MM.1S (cell line): ENCODE results near the gene CCDC178.

ENCODE experiments used
- DNase-seq: peaks from one replicate; pipeline ENCODE4 v3.0.0-alpha.2; 2015
- H2AFZ ChIP-seq: fragments of 300-600 bp; sonication (generic); 2 replicates; pipeline ENCODE4 v1.6.0; 2016; ENCODE audit warnings: antibody characterized with exemption, low read length
- H3F3A ChIP-seq: fragments of 300-600 bp; sonication (generic); 2 replicates; pipeline ENCODE4 v1.6.1; 2016; ENCODE audit warnings: mild to moderate bottlenecking, antibody characterized with exemption, low read length, moderate library complexity, mixed read lengths; ENCODE audit not compliant: insufficient read depth
- H3K27ac ChIP-seq: fragments of 300-600 bp; sonication (generic); 2 replicates; pipeline ENCODE4 v1.5.1; 2016; ENCODE audit warnings: mild to moderate bottlenecking, low read length
- H3K27me3 ChIP-seq: fragments of 300-600 bp; sonication (generic); replicated peaks from 2 replicates; pipeline ENCODE4 v1.6.0; 2016; ENCODE audit warnings: low read length; ENCODE audit not compliant: insufficient read depth
- H3K36me3 ChIP-seq: fragments of 300-600 bp; sonication (generic); replicated peaks from 2 replicates; pipeline ENCODE4 v1.6.1; 2016; ENCODE audit warnings: mild to moderate bottlenecking, low read length, mixed read lengths; ENCODE audit not compliant: insufficient read depth
- H3K4me1 ChIP-seq: fragments of 300-600 bp; sonication (generic); 2 replicates; pipeline ENCODE4 v1.6.1; 2016; ENCODE audit warnings: low read length, mixed read lengths
- H3K4me2 ChIP-seq: fragments of 300-600 bp; sonication (generic); 2 replicates; pipeline ENCODE4 v1.6.0; 2016; ENCODE audit warnings: low read depth, low read length
- H3K4me3 ChIP-seq: fragments of 300-600 bp; sonication (generic); 2 replicates; pipeline ENCODE4 v1.5.1; 2016; ENCODE audit warnings: low read length, mixed read lengths
- H3K79me2 ChIP-seq: fragments of 300-600 bp; sonication (generic); 2 replicates; pipeline ENCODE4 v1.6.1; 2016; ENCODE audit warnings: mixed run types, low read length, mixed read lengths
- H3K9ac ChIP-seq: fragments of 300-600 bp; sonication (generic); 2 replicates; pipeline ENCODE4 v1.6.1; 2016; ENCODE audit warnings: low read length, mixed read lengths
- H3K9me2 ChIP-seq: fragments of 300-600 bp; sonication (generic); replicated peaks from 2 replicates; pipeline ENCODE4 v1.6.1; 2016; ENCODE audit warnings: mild to moderate bottlenecking, low read length, mixed read lengths; ENCODE audit not compliant: insufficient read depth
- H3K9me3 ChIP-seq: fragments of 300-600 bp; sonication (generic); replicated peaks from 2 replicates; pipeline ENCODE4 v1.6.1; 2016; ENCODE audit warnings: mild to moderate bottlenecking, low read length, mixed read lengths; ENCODE audit not compliant: insufficient read depth
- H4K20me1 ChIP-seq: fragments of 300-600 bp; sonication (generic); 2 replicates; pipeline ENCODE4 v1.6.1; 2016; ENCODE audit warnings: mild to moderate bottlenecking, low read length, moderate library complexity, mixed read lengths; ENCODE audit not compliant: insufficient read depth
- CTCF ChIP-seq: fragments of 300-600 bp; sonication (generic); IDR thresholded peaks from 2 replicates; pipeline ENCODE4 v1.5.1; 2016; ENCODE audit warnings: antibody characterized with exemption, low read length, mixed read lengths
- EZH2 ChIP-seq: fragments of 300-600 bp; sonication (generic); optimal IDR thresholded peaks from 2 replicates; pipeline ENCODE3; 2017; ENCODE audit warnings: low read depth, mild to moderate bottlenecking, antibody characterized with exemption, low read length, mixed read lengths
- EZH2phosphoT487 ChIP-seq: fragments of 300-600 bp; sonication (generic); IDR thresholded peaks from 2 replicates; pipeline ENCODE4 v1.6.1; 2018; ENCODE audit warnings: antibody characterized with exemption, low read length

Gene CCDC178

GRCh38 chr18:33444709-33445108 is 4.2 kb upstream of the CCDC178 start:
- Histone ChIP-seq H3K9ac (no peak overlapping the region), H4K20me1 (no peaks in the 10 kb centered on the region), H3K27ac (no peak overlapping the region), H3K9me2 (no peaks in the 10 kb centered on the region), H3K4me3 (no peak overlapping the region), H3K27me3 (no peaks in the 10 kb centered on the region), H3F3A (no peaks in the 10 kb centered on the region), H3K4me2 (no peak overlapping the region), H2AFZ (no peak overlapping the region), H3K4me1 (no peaks in the 10 kb centered on the region), H3K36me3 (no peaks in the 10 kb centered on the region), H3K9me3 (no peaks in the 10 kb centered on the region), H3K79me2 (no peaks in the 10 kb centered on the region)
- no peak for DNase-seq
- no peak for TF ChIP-seq EZH2
- TF ChIP-seq EZH2phosphoT487 = no peak
- TF ChIP-seq CTCF = no peak

- H3K36me3 ChIP-seq = no peaks in the 10 kb centered on the region
- no peak overlapping the region for H3K27ac ChIP-seq
- no peaks in the 10 kb centered on the region for H3K9me3 ChIP-seq
- no peak overlapping the region for H3K9ac ChIP-seq
- H2AFZ ChIP-seq = no peak overlapping the region
- H3K4me2 ChIP-seq = no peak overlapping the region
- no peaks in the 10 kb centered on the region for H3K4me1 ChIP-seq
- no peak for TF ChIP-seq EZH2phosphoT487
- no peak for TF ChIP-seq CTCF
- TF ChIP-seq EZH2 = no peak
- H3K9me2 ChIP-seq = no peaks in the 10 kb centered on the region
- H3K27me3 ChIP-seq = no peaks in the 10 kb centered on the region
- H4K20me1 ChIP-seq = no peaks in the 10 kb centered on the region
- H3K4me3 ChIP-seq = no peak overlapping the region
- no peak for DNase-seq
- H3K79me2 ChIP-seq = no peaks in the 10 kb centered on the region
- no peaks in the 10 kb centered on the region for H3F3A ChIP-seq
These were observed 7.7 kb downstream of the CCDC178 start for GRCh38 chr18:33432857-33433256.

GRCh38 chr18:33427549-33427948 is 13.0 kb downstream of the CCDC178 start:
- H3K79me2 ChIP-seq = no peaks in the 10 kb centered on the region
- no peaks in the 10 kb centered on the region for H3K9me3 ChIP-seq
- no peak overlapping the region for H3K9ac ChIP-seq
- H3K4me3 ChIP-seq = no peak overlapping the region
- H3F3A ChIP-seq = no peaks in the 10 kb centered on the region
- H3K4me2 ChIP-seq = no peak overlapping the region
- TF ChIP-seq EZH2 (no peak), CTCF (no peak), EZH2phosphoT487 (no peak)
- H4K20me1 ChIP-seq = no peaks in the 10 kb centered on the region
- H3K9me2 ChIP-seq = no peaks in the 10 kb centered on the region
- H2AFZ ChIP-seq = no peak overlapping the region
- H3K27ac ChIP-seq = no peak overlapping the region
- no peaks in the 10 kb centered on the region for H3K36me3 ChIP-seq
- H3K27me3 ChIP-seq = no peaks in the 10 kb centered on the region
- no peak for DNase-seq
- H3K4me1 ChIP-seq = no peaks in the 10 kb centered on the region
